HG02970 (cell line): ENCODE results near the gene RANBP10.

ENCODE experiments used
- ATAC-seq: cut with Tn5 transposase; IDR thresholded peaks from one replicate; pipeline ENCODE4 v1.9.1; 2021; ENCODE audit warnings: mild to moderate bottlenecking, moderate library complexity, moderate number of reproducible peaks; ENCODE audit not compliant: unreplicated experiment, low FRiP score

RANBP10 gene

GRCh38 chr16:67683767-67684166, 122.6 kb downstream of the RANBP10 start:
- no peak for ATAC-seq

GRCh38 chr16:67679935-67680897, 126.1 kb downstream of the RANBP10 start:
- no peak for ATAC-seq

GRCh38 chr16:67678354-67679023, 127.9 kb downstream of the RANBP10 start:
- ATAC-seq = no peak

- no peak for ATAC-seq
These were observed 128.6 kb downstream of the RANBP10 start for GRCh38 chr16:67677712-67678111.

- ATAC-seq = no peak
These were observed 129.4 kb downstream of the RANBP10 start for GRCh38 chr16:67676939-67677338.

- no peak for ATAC-seq
These were observed 129.8 kb downstream of the RANBP10 start for GRCh38 chr16:67676516-67676915.

GRCh38 chr16:67675999-67676398, 130.4 kb downstream of the RANBP10 start:
- no peak for ATAC-seq

- no peak for ATAC-seq
These were observed 130.8 kb downstream of the RANBP10 start for GRCh38 chr16:67675579-67675935.

GRCh38 chr16:67674851-67675578, 131.3 kb downstream of the RANBP10 start:
- no peak for ATAC-seq

- no peak for ATAC-seq
These were observed 132.4 kb downstream of the RANBP10 start for GRCh38 chr16:67673712-67674580.
